ENCODE data around the gene CLEC10A.
"Not testable (repeated sequence)": the region's sequence is repeated elsewhere in the genome, so short reads cannot be mapped to it uniquely, and the experiment has no call there.

CLEC10A gene

GRCh38 chr17:7079581-7080455 lies at the start of gene CLEC10A:
Gene CLEC10A, minus strand, starts transcription at chr17:7080251. Its CDS starts 1,439 bp downstream, at chr17:7078812.
- no peaks in the 10 kb centered on the region for H3K36me3 ChIP-seq (ENCODE audit: insufficient read depth)
- no peaks in the 10 kb centered on the region for H3K27me3 ChIP-seq (ENCODE audit: insufficient read depth, low read depth)
- no peak within 1 kb of the TSS for H3K9ac ChIP-seq
- H3K4me3 ChIP-seq (IDR thresholded peaks at IDR 0.05; ENCODE audit: insufficient read depth, low read depth, low read length), result no peak within 1 kb of the TSS
- TF ChIP-seq CTCF (conservative IDR thresholded peaks at IDR 0.05; ENCODE audit: low read depth, low read length), result no peak
- H3K27ac ChIP-seq, result no peak within 1 kb of the TSS
- H4K20me1 ChIP-seq (ENCODE audit: insufficient read depth), result no peaks in the 10 kb centered on the region
- no peaks in the 10 kb centered on the region for H3K79me2 ChIP-seq (ENCODE audit: insufficient read depth, low read depth)
- H3K4me2 ChIP-seq, result no peak within 1 kb of the TSS
- no peaks in the 10 kb centered on the region for H3K4me1 ChIP-seq (ENCODE audit: low read depth, poor library complexity, severe bottlenecking)
- H2AFZ ChIP-seq (ENCODE audit: low read depth), result no peak within 1 kb of the TSS

GRCh38 chr17:7129311-7129710 lies 49.3 kb upstream of the CLEC10A start:
- peaks cover 14% of the 10 kb centered on the region for H3K4me1 ChIP-seq (ENCODE audit: low read depth, poor library complexity, severe bottlenecking)
- H3K9ac ChIP-seq, result no peak overlapping the region

GRCh38 chr17:7128160-7128559 lies 48.1 kb upstream of the CLEC10A start:
- no peaks in the 10 kb centered on the region for H3K36me3 ChIP-seq (ENCODE audit: insufficient read depth)
- H3K27me3 ChIP-seq (ENCODE audit: insufficient read depth, low read depth), result no peaks in the 10 kb centered on the region
- H4K20me1 ChIP-seq (ENCODE audit: insufficient read depth), result no peaks in the 10 kb centered on the region
- H2AFZ ChIP-seq (ENCODE audit: low read depth), result no peak overlapping the region
- no peak overlapping the region for H3K4me3 ChIP-seq (IDR thresholded peaks at IDR 0.05; ENCODE audit: insufficient read depth, low read depth, low read length)
- no peak overlapping the region for H3K27ac ChIP-seq
- peaks cover 10% of the 10 kb centered on the region for H3K4me1 ChIP-seq (ENCODE audit: low read depth, poor library complexity, severe bottlenecking)
- no peaks in the 10 kb centered on the region for H3K79me2 ChIP-seq (ENCODE audit: insufficient read depth, low read depth)
- TF ChIP-seq CTCF (conservative IDR thresholded peaks at IDR 0.05; ENCODE audit: low read depth, low read length), result no peak
- H3K4me2 ChIP-seq, result no peak overlapping the region
- H3K9ac ChIP-seq, result no peak overlapping the region

More at GRCh38 chr17:7129311-7129710, 49.3 kb upstream of the CLEC10A start:
- no peaks in the 10 kb centered on the region for H4K20me1 ChIP-seq (ENCODE audit: insufficient read depth)
- no peak overlapping the region for H3K27ac ChIP-seq
- no peak overlapping the region for H3K4me2 ChIP-seq
- no peaks in the 10 kb centered on the region for H3K27me3 ChIP-seq (ENCODE audit: insufficient read depth, low read depth)
- TF ChIP-seq CTCF (conservative IDR thresholded peaks at IDR 0.05; ENCODE audit: low read depth, low read length), result no peak
- no peaks in the 10 kb centered on the region for H3K36me3 ChIP-seq (ENCODE audit: insufficient read depth)
- H3K4me3 ChIP-seq (IDR thresholded peaks at IDR 0.05; ENCODE audit: insufficient read depth, low read depth, low read length), result no peak overlapping the region
- no peak overlapping the region for H2AFZ ChIP-seq (ENCODE audit: low read depth)
- no peaks in the 10 kb centered on the region for H3K79me2 ChIP-seq (ENCODE audit: insufficient read depth, low read depth)

- not testable (repeated sequence) for H3K79me2 ChIP-seq (ENCODE audit: insufficient read depth, low read depth); H3K4me1 ChIP-seq (ENCODE audit: low read depth, poor library complexity, severe bottlenecking); H3K4me2 ChIP-seq; H3K9ac ChIP-seq; H2AFZ ChIP-seq (ENCODE audit: low read depth); H3K36me3 ChIP-seq (ENCODE audit: insufficient read depth); H4K20me1 ChIP-seq (ENCODE audit: insufficient read depth); H3K27ac ChIP-seq; H3K4me3 ChIP-seq (IDR thresholded peaks at IDR 0.05; ENCODE audit: insufficient read depth, low read depth, low read length); H3K27me3 ChIP-seq (ENCODE audit: insufficient read depth, low read depth)
Observed at GRCh38 chr17:7127501-7127900, 47.5 kb upstream of the CLEC10A start.

GRCh38 chr17:7126386-7126785 lies 46.3 kb upstream of the CLEC10A start:
- H4K20me1 ChIP-seq (ENCODE audit: insufficient read depth); H3K4me2 ChIP-seq; H3K36me3 ChIP-seq (ENCODE audit: insufficient read depth); H3K27me3 ChIP-seq (ENCODE audit: insufficient read depth, low read depth); H3K27ac ChIP-seq; H3K79me2 ChIP-seq (ENCODE audit: insufficient read depth, low read depth); H3K4me3 ChIP-seq (IDR thresholded peaks at IDR 0.05; ENCODE audit: insufficient read depth, low read depth, low read length); H3K9ac ChIP-seq; H3K4me1 ChIP-seq (ENCODE audit: low read depth, poor library complexity, severe bottlenecking); H2AFZ ChIP-seq (ENCODE audit: low read depth): not testable (repeated sequence)

Data from KMS-11 (cell line).